GM12878 (cell line): Measurements from ENCODE around the gene GPR108. TPM values are rescaled to one million over a fixed set of nuclear protein-coding genes. Genes with fewer than 3 reads are reported as not detected.

Source experiments
- ATAC-seq: fragments of 200-7000 bp; cut with Tn5 transposase; 3 replicates; pipeline ENCODE4 v1.9.1; 2020; ENCODE audit warnings: mild to moderate bottlenecking, moderate library complexity
- BruUV-seq: library from RNA; stranded (reverse); fragments of 400-500 nt; replicated peaks from 2 replicates; lab custom pipeline; 2021; lab: Mats Ljungman, UMichigan
- CTCF ChIA-PET: fragments of 300-600 bp; sonication (Branson Sonifier 250); formaldehyde crosslinking; extraction: SDS; loops from one replicate; lab custom pipeline; 2021; ENCODE audit warnings: inconsistent platforms; lab: Yijun Ruan, JAX
- POLR2A ChIA-PET: fragments of 350-600 bp; formaldehyde crosslinking; extraction: SDS; loops from one replicate; lab custom pipeline; 2021; ENCODE audit warnings: inconsistent platforms; lab: Charles Lee
- RAD21 ChIA-PET: fragments of 300-600 bp; sonication (Branson Sonifier 250); formaldehyde crosslinking; loops from one replicate; lab custom pipeline; 2023; ENCODE audit warnings: antibody characterized with exemption; ENCODE audit not compliant: unreplicated experiment; lab: Charles Lee
- SMC1A ChIA-PET: fragments of 300-600 bp; sonication (Branson Sonifier 250); formaldehyde crosslinking; loops from one replicate; lab custom pipeline; 2023; ENCODE audit not compliant: unreplicated experiment, uncharacterized antibody; lab: Charles Lee
- DNase-seq: peaks from one replicate; pipeline ENCODE4 v3.0.0-alpha.2; 2011; ENCODE audit warnings: low read depth, low spot score
- FAIRE-seq: peaks from 3 replicates; lab custom pipeline; 2011; peaks lifted over from hg19 to GRCh38; lab: Jason Lieb, UNC
- H2AFZ ChIP-seq: 2 replicates; pipeline ENCODE4 v1.6.0; 2011; ENCODE audit warnings: low read depth, low read length, control low read depth; ENCODE audit not compliant: control insufficient read depth
- H3K27ac ChIP-seq: 2 replicates; pipeline ENCODE4 v1.5.1; 2011; ENCODE audit warnings: control low read depth; ENCODE audit not compliant: control insufficient read depth, insufficient read depth
- H3K27me3 ChIP-seq, 2 experiments: replicated peaks in 1 of 2; 2 replicates each; pipeline versions ENCODE4 v1.6.0 to v1.6.1; 2011; ENCODE audit warnings: low read length in 1 of 2; ENCODE audit not compliant: control insufficient read depth in 2 of 2, insufficient read depth in 2 of 2
- H3K36me3 ChIP-seq, 2 experiments: 2 replicates each; pipeline ENCODE4 v1.5.1; 2011; ENCODE audit warnings: low read length in 1 of 2; ENCODE audit not compliant: control insufficient read depth in 2 of 2, insufficient read depth in 2 of 2
- H3K4me1 ChIP-seq: 2 replicates; pipeline ENCODE4 v1.6.1; 2011; ENCODE audit warnings: mild to moderate bottlenecking, low read length, moderate library complexity, mixed read lengths; ENCODE audit not compliant: control insufficient read depth, insufficient read depth
- H3K4me2 ChIP-seq: 2 replicates; pipeline ENCODE4 v1.6.0; 2011; ENCODE audit warnings: control low read depth; ENCODE audit not compliant: control insufficient read depth, insufficient read depth
- H3K4me3 ChIP-seq: fragments of 200-600 bp; sonication (generic); 2 replicates; pipeline ENCODE4 v1.5.1; 2016
- H3K79me2 ChIP-seq: 2 replicates; pipeline ENCODE4 v1.6.0; 2011; ENCODE audit warnings: low read length; ENCODE audit not compliant: control insufficient read depth, insufficient read depth
- H3K9ac ChIP-seq: 2 replicates; pipeline ENCODE4 v1.8.0; 2011; ENCODE audit warnings: low read length, control low read depth, mixed read lengths; ENCODE audit not compliant: control insufficient read depth, insufficient read depth
- H3K9me3 ChIP-seq: replicated peaks from 3 replicates; pipeline ENCODE4 v1.5.1; 2011; ENCODE audit warnings: mild to moderate bottlenecking, low read length; ENCODE audit not compliant: control insufficient read depth, insufficient read depth
- H4K20me1 ChIP-seq: 2 replicates; pipeline ENCODE4 v1.6.0; 2011; ENCODE audit not compliant: control insufficient read depth, insufficient read depth
- BHLHE40 ChIP-seq, 2 experiments: fragments of 450-650 bp in 1 of 2; IDR thresholded peaks; 2 replicates each; pipeline ENCODE4 v1.6.1; 2011 to 2017; ENCODE audit warnings: low read depth in 2 of 2, borderline replicate concordance in 1 of 2, improper control_type of control experiment in 1 of 2, low read length in 1 of 2, mild to moderate bottlenecking in 1 of 2
- BMI1 ChIP-seq: fragments of 450-650 bp; IDR thresholded peaks from 2 replicates; pipeline ENCODE4 v1.6.1; 2016; ENCODE audit warnings: mild to moderate bottlenecking, moderate library complexity, borderline replicate concordance
- BRCA1 ChIP-seq: IDR thresholded peaks from 2 replicates; pipeline ENCODE4 v1.6.1; 2011; ENCODE audit warnings: low read depth, low read length, improper control_type of control experiment
- CBX5 ChIP-seq: sonication (generic); IDR thresholded peaks from 2 replicates; pipeline ENCODE4 v1.6.1; 2016; ENCODE audit warnings: low read depth, moderate library complexity, mild to moderate bottlenecking, inconsistent platforms
- CREM ChIP-seq: IDR thresholded peaks from 2 replicates; pipeline ENCODE4 v1.6.1; 2014; ENCODE audit warnings: antibody characterized with exemption, low read depth
- ETV6 ChIP-seq, 2 experiments: fragments of 450-650 bp in 1 of 2; IDR thresholded peaks in 1 of 2; conservative IDR thresholded peaks in 1 of 2; 2 replicates each; pipeline ENCODE4 v1.6.1; 2014; ENCODE audit warnings: antibody characterized with exemption in 1 of 2, borderline replicate concordance in 1 of 2, low read depth in 1 of 2, mild to moderate bottlenecking in 1 of 2, moderate library complexity in 1 of 2
- NFXL1 ChIP-seq: fragments of 450-650 bp; IDR thresholded peaks from 2 replicates; pipeline ENCODE4 v1.6.1; 2017; ENCODE audit warnings: antibody characterized with exemption, mild to moderate bottlenecking, borderline replicate concordance
- NR2C1 ChIP-seq: fragments of 450-650 bp; IDR thresholded peaks from 2 replicates; pipeline ENCODE4 v1.6.1; 2017; ENCODE audit warnings: antibody characterized with exemption, mild to moderate bottlenecking, moderate library complexity
- PAX8 ChIP-seq: fragments of 450-650 bp; IDR thresholded peaks from 2 replicates; pipeline ENCODE4 v1.6.1; 2017; ENCODE audit warnings: mild to moderate bottlenecking, moderate library complexity
- POLR2A ChIP-seq: IDR thresholded peaks from 2 replicates; pipeline ENCODE4 v1.6.1; 2011; ENCODE audit warnings: low read depth, mild to moderate bottlenecking, low read length
- POU2F2 ChIP-seq: IDR thresholded peaks from 3 replicates; pipeline ENCODE4 v1.6.1; 2011; ENCODE audit warnings: low read depth, mild to moderate bottlenecking, low read length, borderline replicate concordance
- STAT3 ChIP-seq: IDR thresholded peaks from 2 replicates; pipeline ENCODE4 v1.6.1; 2011; ENCODE audit warnings: low read depth, low read length, improper control_type of control experiment
- SUZ12 ChIP-seq: fragments of 200-600 bp; sonication (generic); IDR thresholded peaks from one replicate; pipeline ENCODE4 v1.6.1; 2018; ENCODE audit warnings: antibody characterized with exemption, mild to moderate bottlenecking; ENCODE audit not compliant: unreplicated experiment
- ZBTB4 ChIP-seq: fragments of 450-650 bp; formaldehyde crosslinking; IDR thresholded peaks from 2 replicates; pipeline ENCODE4 v1.4.0; 2022; ENCODE audit warnings: mild to moderate bottlenecking, moderate library complexity
- ZNF274 ChIP-seq: IDR thresholded peaks from one replicate; pipeline ENCODE4 v1.8.0; 2011; ENCODE audit not compliant: insufficient read length, insufficient read depth
- WGBS: methylation state at CpG from one replicate; pipeline ENCODE4 v1.1.6; 2016; ENCODE audit warnings: low lambda C conversion rate; ENCODE audit not compliant: insufficient replicate concordance, insufficient coverage; ENCODE audit errors: missing lambda C conversion rate; 5-methylcytosine and 5-hydroxymethylcytosine counted together
- in situ Hi-C: fragments of 300-500 bp; cut with MboI; formaldehyde crosslinking; loops from 9 replicates; pipeline ENCODE4 v1.14.3; 2018; ENCODE audit warnings: mixed read lengths
- intact Hi-C: fragments of 100-400 bp; cut with micrococcal nuclease; formaldehyde crosslinking; loops from one replicate; pipeline ENCODE4 v1.14.2; 2022; ENCODE audit not compliant: unreplicated experiment
- polyA plus RNA-seq, 11 experiments: library from polyadenylated mRNA; depleted of rRNA in 4 of 11; unstranded in 6 of 11; stranded (reverse) in 5 of 11; fragments of >200 nt; fragmentation: Nextera tagmentation in 4 of 11; fragmentation: Illumina TruSeq in 1 of 11; extraction: Ambion mirVana in 4 of 11; extraction: Trizol in 1 of 11; gene quantifications; 1 replicate in 1 of 11; 2 replicates in 10 of 11; pipeline versions ENCODE4 v1.2.1 to v1.2.3, GENCODE V29; 2011 to 2016; ENCODE audit warnings: inconsistent platforms in 2 of 11, missing spikeins in 2 of 11, low read depth in 1 of 11
- total RNA-seq, 4 experiments: library from RNA; depleted of rRNA in 3 of 4; stranded (reverse); fragments of >200 nt in 3 of 4; fragmentation: Illumina TruSeq in 1 of 4; extraction: Trizol in 1 of 4; gene quantifications; 2 replicates each; pipeline versions ENCODE4 v1.2.1 to v1.2.3, GENCODE V29; 2013 to 2021

GPR108 gene
- total and polyA plus RNA-seq, 10 of the 15 experiments (the other 5 are each of a cell fraction or from before 2014, with no cell fraction given): 4.4 to 87.2 (median 57.1) TPM

GRCh38 chr19:6691342-6691741 is 46.0 kb downstream of the GPR108 start:
- no peak for TF ChIP-seq BMI1
- no peak for TF ChIP-seq ETV6 (conservative IDR thresholded peaks at IDR 0.05 in 1 of 2, IDR thresholded peaks at IDR 0.05 in 1 of 2; ENCODE audit: borderline replicate concordance in 1 of 2, low read depth in 1 of 2)
- TF ChIP-seq POU2F2: no peak
- TF ChIP-seq POLR2A: no peak
- TF ChIP-seq BHLHE40 (IDR thresholded peaks at IDR 0.05; ENCODE audit: borderline replicate concordance in 1 of 2, low read depth in 2 of 2, low read length in 1 of 2): no peak
- Histone ChIP-seq H4K20me1 (no peaks in the 10 kb centered on the region), H3K4me2 (no peak overlapping the region), H3K4me3 (no peak overlapping the region), H3K27me3 (no peaks in the 10 kb centered on the region), H3K9ac (no peak overlapping the region), H3K9me3 (peaks cover 1% of the 10 kb centered on the region; the same call in 1 of the 3 replicates), H3K79me2 (no peaks in the 10 kb centered on the region), H3K27ac (no peak overlapping the region), H3K4me1 (no peaks in the 10 kb centered on the region), H3K36me3 (no peaks in the 10 kb centered on the region), H2AFZ (no peak overlapping the region)
- BruUV-seq: no TSS peak
- ATAC-seq (no peak), DNase-seq (no peak), FAIRE-seq (no peak)
- RAD21 ChIA-PET: interaction anchor here (1.5 kb wide), 1 partner anchor 11 kb away, joined by 4 read pairs; no protein-coding TSS in a partner anchor
- CTCF ChIA-PET: no interaction called here
- in situ Hi-C loops (no loop called here), intact Hi-C loops (no loop called here)
- POLR2A ChIA-PET: interaction anchor here (0.7 kb wide), 1 partner anchor 165 kb away, joined by 4 read pairs; no protein-coding TSS in a partner anchor
- WGBS: 85% methylated on average over 8 of the region's 8 CpGs
- SMC1A ChIA-PET: no interaction called here

- ChIA-PET SMC1A (interaction anchor here (0.6 kb wide), 1 partner anchor 724 kb away, joined by 3 read pairs; no protein-coding TSS in a partner anchor), RAD21 (interaction anchor here (1.5 kb wide), 1 partner anchor 10 kb away, joined by 4 read pairs; no protein-coding TSS in a partner anchor), CTCF (no interaction called here), POLR2A (no interaction called here)
- Histone ChIP-seq H2AFZ (no peak overlapping the region), H3K27me3 (no peaks in the 10 kb centered on the region), H3K4me2 (no peak overlapping the region), H3K9me3 (peaks cover 1% of the 10 kb centered on the region; the same call in 1 of the 3 replicates), H3K4me1 (peaks cover 4% of the 10 kb centered on the region), H3K4me3 (no peak overlapping the region), H3K79me2 (no peaks in the 10 kb centered on the region), H3K27ac (no peak overlapping the region), H4K20me1 (no peaks in the 10 kb centered on the region), H3K36me3 (no peaks in the 10 kb centered on the region), H3K9ac (no peak overlapping the region)
- FAIRE-seq: no peak
- in situ Hi-C loops (no loop called here), intact Hi-C loops (no loop called here)
- no TSS peak for BruUV-seq
- no peak for ATAC-seq
- 47% methylated on average over 11 of the region's 11 CpGs for WGBS
- DNase-seq: no peak
- no peak for TF ChIP-seq CREM
- no peak for TF ChIP-seq ZNF274
- no peak for TF ChIP-seq NFXL1
- no peak for TF ChIP-seq NR2C1
- TF ChIP-seq BRCA1: no peak
- TF ChIP-seq PAX8: no peak
- TF ChIP-seq STAT3: no peak
- no peak for TF ChIP-seq CBX5
- TF ChIP-seq ZBTB4: no peak
- no peak for TF ChIP-seq SUZ12
Observed at GRCh38 chr19:6690160-6690885, 47.1 kb downstream of the GPR108 start.
